Measurements from ENCODE around the gene YIPF3.
A peak's percentile ranks its signal among the peaks of the same experiment; 100 is the strongest.
"Not testable (repeated sequence)": the region's sequence is repeated elsewhere in the genome, so short reads cannot be mapped to it uniquely, and the experiment has no call there.

The YIPF3 gene

GRCh38 chr6:43516697-43517504, at the start of gene YIPF3, which contains the start of gene POLR1C:
TSS of gene YIPF3 (minus strand) at chr6:43516926. CDS start at chr6:43516807, 119 bp downstream.
TSS of gene POLR1C (plus strand) at chr6:43517089. CDS start at chr6:43517110, 21 bp downstream.
- peak; percentile 97 for DNase-seq

- no peak for DNase-seq
These were observed 42.6 kb upstream of the YIPF3 start for GRCh38 chr6:43559328-43559727.

- DNase-seq = not testable (repeated sequence)
These were observed 40.9 kb upstream of the YIPF3 start for GRCh38 chr6:43557620-43558019.

GRCh38 chr6:43547222-43547621, 30.5 kb upstream of the YIPF3 start:
- DNase-seq = no peak

GRCh38 chr6:43544461-43544860, 27.7 kb upstream of the YIPF3 start:
- DNase-seq = peak; percentile 20

- no peak for DNase-seq
These were observed 25.2 kb upstream of the YIPF3 start for GRCh38 chr6:43541774-43542471.

GRCh38 chr6:43540507-43540906, 23.8 kb upstream of the YIPF3 start:
- DNase-seq = no peak

GRCh38 chr6:43539409-43539808, 22.7 kb upstream of the YIPF3 start:
- not testable (repeated sequence) for DNase-seq

- DNase-seq = not testable (repeated sequence)
These were observed 22.3 kb upstream of the YIPF3 start for GRCh38 chr6:43538986-43539385.

GRCh38 chr6:43532201-43532600, 15.5 kb upstream of the YIPF3 start:
- DNase-seq = no peak

GRCh38 chr6:43524483-43524961, 7.8 kb upstream of the YIPF3 start:
- DNase-seq = no peak

- DNase-seq = no peak
These were observed 6.6 kb upstream of the YIPF3 start for GRCh38 chr6:43523284-43523683.

- DNase-seq = no peak
These were observed 6.0 kb upstream of the YIPF3 start for GRCh38 chr6:43522547-43523261.

- no peak for DNase-seq
These were observed 5.1 kb upstream of the YIPF3 start for GRCh38 chr6:43521836-43522235.

GRCh38 chr6:43520097-43520496, 3.4 kb upstream of the YIPF3 start:
- DNase-seq = no peak

- no peak for DNase-seq
These were observed 1.0 kb upstream of the YIPF3 start for GRCh38 chr6:43517505-43518357.

GRCh38 chr6:43516367-43516696, 394 bp downstream of the YIPF3 start:
- DNase-seq = no peak

GRCh38 chr6:43515808-43516207, 918 bp downstream of the YIPF3 start:
- no peak for DNase-seq

GRCh38 chr6:43511824-43512415, 4.8 kb downstream of the YIPF3 start:
- DNase-seq = no peak

GRCh38 chr6:43510827-43511163, 5.9 kb downstream of the YIPF3 start:
- no peak for DNase-seq

GRCh38 chr6:43509984-43510826, 6.5 kb downstream of the YIPF3 start, which contains the start of gene LRRC73:
TSS of gene LRRC73 (minus strand) at chr6:43510346. CDS start at chr6:43509785, 561 bp downstream.
- DNase-seq = peak; percentile 80

Data from CD4-positive, alpha-beta T cell treated with Interleukin-17A for 1 hour (primary cell).